Neuronal stem cell (in vitro differentiated cells): ENCODE results near the gene PER1.

Source experiments
- DNase-seq: peaks from one replicate; pipeline ENCODE4 v3.0.0-alpha.2; 2013; ENCODE audit warnings: low spot score
- H2AFZ ChIP-seq: one replicate; pipeline ENCODE4 v1.6.1; 2013; ENCODE audit warnings: mild to moderate bottlenecking, low read length, inconsistent platforms
- H2AK5ac ChIP-seq: 2 replicates; pipeline ENCODE4 v1.6.1; 2013; ENCODE audit warnings: low read depth, mild to moderate bottlenecking, inconsistent platforms, low read length, moderate library complexity, mixed read lengths
- H2BK120ac ChIP-seq: 2 replicates; pipeline ENCODE4 v1.6.1; 2013; ENCODE audit warnings: low read depth, mild to moderate bottlenecking, inconsistent platforms, low read length, moderate library complexity, mixed read lengths
- H2BK12ac ChIP-seq: one replicate; pipeline ENCODE4 v1.6.1; 2013; ENCODE audit warnings: low read length, inconsistent platforms
- H2BK15ac ChIP-seq: 2 replicates; pipeline ENCODE4 v1.6.1; 2013; ENCODE audit warnings: mild to moderate bottlenecking, low read length, inconsistent platforms, mixed read lengths
- H2BK5ac ChIP-seq: one replicate; pipeline ENCODE4 v1.6.1; 2013; ENCODE audit warnings: inconsistent platforms, mild to moderate bottlenecking, low read length, moderate library complexity
- H3K14ac ChIP-seq: one replicate; pipeline ENCODE4 v1.6.1; 2013; ENCODE audit warnings: low read length, inconsistent platforms
- H3K18ac ChIP-seq: 2 replicates; pipeline ENCODE4 v1.6.1; 2013; ENCODE audit warnings: low read length, inconsistent platforms
- H3K23ac ChIP-seq: 2 replicates; pipeline ENCODE4 v1.6.1; 2013; ENCODE audit warnings: low read depth, mild to moderate bottlenecking, mixed read lengths, low read length, inconsistent platforms; ENCODE audit not compliant: poor library complexity
- H3K27ac ChIP-seq: replicated peaks from 3 replicates; pipeline ENCODE4 v1.5.1; 2013; ENCODE audit warnings: low read length, inconsistent platforms
- H3K27me3 ChIP-seq, 3 experiments: 2 replicates each; pipeline ENCODE4 v1.6.1; 2013; ENCODE audit warnings: low read length in 3 of 3, mild to moderate bottlenecking in 2 of 3, inconsistent platforms in 1 of 3, low read depth in 1 of 3, mixed read lengths in 1 of 3, moderate library complexity in 1 of 3; ENCODE audit not compliant: control insufficient read depth in 3 of 3, insufficient read depth in 3 of 3
- H3K36me3 ChIP-seq, 2 donors: replicated peaks in 1 of 2; 2 replicates each; pipeline ENCODE4 v1.6.1; 2013; ENCODE audit warnings: low read length in 2 of 2; ENCODE audit not compliant: control insufficient read depth in 2 of 2, insufficient read depth in 2 of 2
- H3K4ac ChIP-seq: 2 replicates; pipeline ENCODE4 v1.6.1; 2013; ENCODE audit warnings: inconsistent platforms, mild to moderate bottlenecking, low read length, moderate library complexity
- H3K4me1 ChIP-seq, 2 donors: 1 replicate in 1 of 2; 2 replicates in 1 of 2; pipeline ENCODE4 v1.6.1; 2013; ENCODE audit warnings: low read length in 2 of 2, low read depth in 1 of 2; ENCODE audit not compliant: control insufficient read depth in 2 of 2, insufficient read depth in 1 of 2
- H3K4me2 ChIP-seq: one replicate; pipeline ENCODE4 v1.6.1; 2013; ENCODE audit warnings: mild to moderate bottlenecking, low read length, inconsistent platforms; ENCODE audit not compliant: insufficient read depth, poor library complexity, severe bottlenecking
- H3K4me3 ChIP-seq, 2 donors: 2 replicates each; pipeline ENCODE4 v1.5.1; 2013; ENCODE audit warnings: low read length in 2 of 2, mild to moderate bottlenecking in 2 of 2, inconsistent platforms in 1 of 2, moderate library complexity in 1 of 2
- H3K79me1 ChIP-seq: one replicate; pipeline ENCODE4 v1.6.1; 2013; ENCODE audit warnings: low read depth, mild to moderate bottlenecking, inconsistent platforms, low read length, moderate library complexity
- H3K9ac ChIP-seq: one replicate; pipeline ENCODE4 v1.6.1; 2013; ENCODE audit warnings: mild to moderate bottlenecking, low read depth, low read length, inconsistent platforms; ENCODE audit not compliant: poor library complexity
- H3K9me3 ChIP-seq, 2 donors: replicated peaks in 1 of 2; 2 replicates each; pipeline versions ENCODE3 to v1.6.1; 2013; ENCODE audit warnings: low read length in 2 of 2, mild to moderate bottlenecking in 2 of 2, inconsistent platforms in 1 of 2, low read depth in 1 of 2, mixed read lengths in 1 of 2, moderate library complexity in 1 of 2; ENCODE audit not compliant: control insufficient read depth in 2 of 2, insufficient read depth in 1 of 2
- H4K8ac ChIP-seq: one replicate; pipeline ENCODE4 v1.6.1; 2013; ENCODE audit warnings: low read depth, mild to moderate bottlenecking, inconsistent platforms, low read length, moderate library complexity
- H4K91ac ChIP-seq: one replicate; pipeline ENCODE4 v1.6.1; 2013; ENCODE audit warnings: low read length, low read depth, mild to moderate bottlenecking, inconsistent platforms; ENCODE audit not compliant: poor library complexity
- WGBS, 2 donors: extraction: QIAGEN DNeasy Blood & Tissue Kit; methylation state at CpG; one replicate each; pipeline ENCODE4 v1.1.7; 2013; ENCODE audit warnings: missing lambda C conversion rate in 2 of 2, mixed read lengths in 1 of 2; ENCODE audit not compliant: insufficient read length in 2 of 2, insufficient replicate concordance in 1 of 2; ENCODE audit errors: extremely low coverage in 2 of 2; 5-methylcytosine and 5-hydroxymethylcytosine counted together

Gene PER1

GRCh38 chr17:8189711-8190477 lies 37.7 kb upstream of the PER1 start, which contains the start of gene BORCS6:
TSS of gene BORCS6 (minus strand) at chr17:8190180. CDS start at chr17:8190140, 40 bp downstream.
- peak within 1 kb of the TSS; percentile 77 for H3K4me2 ChIP-seq
- peak within 1 kb of the TSS; percentile 93 for H3K9ac ChIP-seq
- peak within 1 kb of the TSS; percentile 88 for H3K18ac ChIP-seq
- no peak within 1 kb of the TSS for H4K8ac ChIP-seq
- peak within 1 kb of the TSS; percentile 87 for H3K4ac ChIP-seq
- no peaks in the 10 kb centered on the region for H3K9me3 ChIP-seq
- H3K27me3 ChIP-seq, result peaks cover 0 to 16% (median 3%) of the 10 kb centered on the region in 3 experiments
- H2BK5ac ChIP-seq, result peak within 1 kb of the TSS; percentile 87
- H3K36me3 ChIP-seq, result no peaks in the 10 kb centered on the region
- H2BK12ac ChIP-seq, result peak within 1 kb of the TSS; percentile 79
- no peak within 1 kb of the TSS for H3K27ac ChIP-seq
- H2BK15ac ChIP-seq, result peak within 1 kb of the TSS; percentile 79
- no CpG with 5 or more reads among the region's 70 CpGs for WGBS, 2 donors
- peak within 1 kb of the TSS; percentile 89 for H2AK5ac ChIP-seq
- H3K79me1 ChIP-seq, result peaks cover 9% of the 10 kb centered on the region
- H2AFZ ChIP-seq, result peak within 1 kb of the TSS; percentile 94
- H2BK120ac ChIP-seq, result no peak within 1 kb of the TSS
- peak within 1 kb of the TSS; percentile 90 for H3K23ac ChIP-seq
- H3K14ac ChIP-seq, result no peak within 1 kb of the TSS
- H3K4me3 ChIP-seq, result peak within 1 kb of the TSS; percentile 69 to 93
- H3K4me1 ChIP-seq, result peaks cover 20 to 24% of the 10 kb centered on the region in 2 donors
- DNase-seq, result peak; percentile 92
- H4K91ac ChIP-seq, result no peak within 1 kb of the TSS

GRCh38 chr17:8189041-8189710 lies 37.0 kb upstream of the PER1 start:
- WGBS, 2 donors, result no CpG with 5 or more reads among the region's 67 CpGs
- Histone ChIP-seq H3K4me2 (peak overlapping the region; percentile 77), H3K9ac (peak overlapping the region; percentile 93), H3K79me1 (peaks cover 9% of the 10 kb centered on the region), H3K4me3 (peak overlapping the region; percentile 69 to 93), H3K36me3 (no peaks in the 10 kb centered on the region), H3K9me3 (no peaks in the 10 kb centered on the region), H2BK15ac (peak overlapping the region; percentile 79), H2BK5ac (peak overlapping the region; percentile 87), H2BK120ac (no peak overlapping the region), H2BK12ac (peak overlapping the region; percentile 76), H4K91ac (no peak overlapping the region), H2AFZ (peak overlapping the region; percentile 94), H3K4me1 (peaks cover 20 to 24% of the 10 kb centered on the region in 2 donors), H4K8ac (no peak overlapping the region), H3K14ac (no peak overlapping the region), H2AK5ac (peak overlapping the region; percentile 89), H3K23ac (peak overlapping the region; percentile 90), H3K27ac (no peak overlapping the region), H3K27me3 (peaks cover 0 to 16% (median 3%) of the 10 kb centered on the region in 3 experiments), H3K4ac (peak overlapping the region; percentile 87), H3K18ac (peak overlapping the region; percentile 88)
- no peak for DNase-seq

- no peak overlapping the region for H4K8ac ChIP-seq
- no CpG with 5 or more reads among the region's 12 CpGs for WGBS, 2 donors
- peak overlapping the region; percentile 59 for H3K4me2 ChIP-seq
- H2BK12ac ChIP-seq, result peak overlapping the region; percentile 78
- no peak overlapping the region for H3K27ac ChIP-seq
- H2BK120ac ChIP-seq, result no peak overlapping the region
- H2BK5ac ChIP-seq, result no peak overlapping the region
- H4K91ac ChIP-seq, result no peak overlapping the region
- H2AFZ ChIP-seq, result peak overlapping the region; percentile 1
- H3K23ac ChIP-seq, result peak overlapping the region; percentile 90
- no peaks in the 10 kb centered on the region for H3K36me3 ChIP-seq
- no peaks in the 10 kb centered on the region for H3K9me3 ChIP-seq
- peaks cover 20 to 24% of the 10 kb centered on the region in 2 donors for H3K4me1 ChIP-seq
- peak overlapping the region; percentile 61 for H3K4ac ChIP-seq
- no peak overlapping the region for H3K14ac ChIP-seq
- peak overlapping the region; percentile 79 for H2BK15ac ChIP-seq
- H2AK5ac ChIP-seq, result peak overlapping the region; percentile 89
- peaks cover 0 to 16% (median 3%) of the 10 kb centered on the region in 3 experiments for H3K27me3 ChIP-seq
- H3K79me1 ChIP-seq, result peaks cover 9% of the 10 kb centered on the region
- no peak for DNase-seq
- peak overlapping the region; percentile 54 for H3K18ac ChIP-seq
- H3K9ac ChIP-seq, result peak overlapping the region; percentile 51
- H3K4me3 ChIP-seq, result peak overlapping the region; percentile 46 to 69
These were observed 36.1 kb upstream of the PER1 start for GRCh38 chr17:8188263-8188839.
